ENCODE data around the gene GFOD1.

- TF ChIP-seq CTCF (IDR thresholded peaks at IDR 0.05) (no peak), POLR2A (IDR thresholded peaks at IDR 0.05) (no peak), EP300 (IDR thresholded peaks at IDR 0.05) (no peak)
Observed at GRCh38 chr6:13463941-13464340, 23.5 kb downstream of the GFOD1 start.
